Muscle of leg (tissue), 11 donors: ENCODE data around the gene PRRT1B. TPM values are rescaled to one million over a fixed set of nuclear protein-coding genes. Genes with fewer than 3 reads are reported as not detected.
A peak's percentile ranks its signal among the peaks of the same experiment; 100 is the strongest.

Experiments
- DNase-seq: peaks from one replicate; pipeline ENCODE4 v3.0.0; 2013
- H3K27ac ChIP-seq: one replicate; pipeline ENCODE4 v1.5.1; 2013; ENCODE audit warnings: mild to moderate bottlenecking, low read length, control low read depth
- H3K27me3 ChIP-seq: one replicate; pipeline ENCODE4 v1.6.1; 2013; ENCODE audit warnings: low read length; ENCODE audit not compliant: control insufficient read depth, insufficient read depth
- H3K36me3 ChIP-seq: one replicate; pipeline ENCODE4 v1.6.1; 2013; ENCODE audit warnings: low read length; ENCODE audit not compliant: control insufficient read depth, insufficient read depth
- H3K4me1 ChIP-seq: one replicate; pipeline ENCODE4 v1.6.1; 2013; ENCODE audit warnings: low read length; ENCODE audit not compliant: control insufficient read depth, insufficient read depth
- H3K4me3 ChIP-seq: one replicate; pipeline ENCODE4 v1.5.1; 2013; ENCODE audit warnings: low read length, control low read depth
- H3K9me3 ChIP-seq: replicated peaks from 2 replicates; pipeline ENCODE4 v1.6.1; 2013; ENCODE audit warnings: low read depth, low read length; ENCODE audit not compliant: control insufficient read depth
- WGBS: methylation state at CpG from one replicate; pipeline ENCODE4 v1.1.5; 2013; ENCODE audit warnings: missing lambda C conversion rate; ENCODE audit not compliant: insufficient coverage; 5-methylcytosine and 5-hydroxymethylcytosine counted together
- polyA plus RNA-seq, 8 donors: library from polyadenylated mRNA; unstranded; fragments of 120-200 nt; gene quantifications; one replicate each; pipeline versions ENCODE4 v1.2.1 to v1.2.3, GENCODE V29; 2013; ENCODE audit warnings: inconsistent platforms in 1 of 8, low replicate concordance in 1 of 8; ENCODE audit not compliant: insufficient read length in 8 of 8, insufficient read depth in 1 of 8
- total RNA-seq: library from RNA; stranded (reverse); fragments of 120-200 nt; gene quantifications from one replicate; pipeline ENCODE4 v1.2.4, GENCODE V29; 2013

PRRT1B gene
- total and polyA plus RNA-seq, 9 donors: 0.57 TPM; not detected in 8

DNA sequence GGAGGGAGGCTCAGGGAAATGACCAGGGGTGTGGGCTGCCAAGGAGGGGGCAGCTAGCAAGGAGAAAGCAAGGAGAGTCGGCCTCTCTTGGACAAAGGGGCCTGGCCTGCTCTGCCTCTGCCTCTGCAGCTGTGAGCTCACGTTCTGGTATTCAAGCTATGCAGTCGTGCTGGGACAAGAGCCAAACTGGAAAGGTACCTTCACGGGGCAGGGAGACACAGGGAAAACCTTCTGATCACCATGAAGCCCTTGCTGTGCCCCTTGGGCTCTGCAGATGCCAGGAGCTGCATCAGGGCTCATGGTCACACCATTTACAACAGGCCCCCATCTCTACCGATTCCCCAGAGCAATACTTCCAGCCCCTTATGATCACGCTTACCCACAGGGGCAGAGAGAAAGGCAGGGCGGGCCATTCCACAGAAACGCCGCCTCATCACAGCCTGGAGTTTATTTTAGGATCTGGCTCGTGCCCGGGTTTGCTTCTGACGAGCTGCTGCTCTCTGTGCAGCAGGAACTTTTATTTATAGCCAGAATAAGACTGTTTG lies 63.2 kb downstream of the PRRT1B start:
- Histone ChIP-seq H3K36me3 (peaks cover 49% of the 10 kb centered on the region), H3K27me3 (no peaks in the 10 kb centered on the region), H3K4me3 (no peak overlapping the region), H3K4me1 (peaks cover 61% of the 10 kb centered on the region), H3K27ac (peak overlapping the region; percentile 97), H3K9me3 (no peaks in the 10 kb centered on the region)
- 1% methylated on average over 10 of the region's 12 CpGs for WGBS
- peak; percentile 94 for DNase-seq

Other genes starting within 250 kb of the PRRT1B start
- 64.9 TPM for gene PRRC2B, start 151.4 kb upstream of the PRRT1B start, total RNA-seq
- gene PRRC2B, start 151.4 kb upstream of the PRRT1B start, polyA plus RNA-seq: 100 to 1,000 TPM; 110 to 181 (median 148) TPM
- gene POMT1, start 42.6 kb upstream of the PRRT1B start, total RNA-seq: 25.1 TPM
- 10 to 100 TPM; 15.1 to 29.9 (median 22.3) TPM for gene POMT1, start 42.6 kb upstream of the PRRT1B start, polyA plus RNA-seq
- 19.6 TPM for gene UCK1, start 14.3 kb upstream of the PRRT1B start, total RNA-seq
- 10 to 100 TPM; 22.1 to 28.2 (median 25.7) TPM for gene UCK1, start 14.3 kb upstream of the PRRT1B start, polyA plus RNA-seq
- 30.2 TPM for gene RAPGEF1, start 194.6 kb downstream of the PRRT1B start, total RNA-seq
- gene RAPGEF1, start 194.6 kb downstream of the PRRT1B start, polyA plus RNA-seq: 10 to 100 TPM; 61.3 to 95.2 (median 82.2) TPM